Measurements from ENCODE around the gene PLXNA4.

DNA sequence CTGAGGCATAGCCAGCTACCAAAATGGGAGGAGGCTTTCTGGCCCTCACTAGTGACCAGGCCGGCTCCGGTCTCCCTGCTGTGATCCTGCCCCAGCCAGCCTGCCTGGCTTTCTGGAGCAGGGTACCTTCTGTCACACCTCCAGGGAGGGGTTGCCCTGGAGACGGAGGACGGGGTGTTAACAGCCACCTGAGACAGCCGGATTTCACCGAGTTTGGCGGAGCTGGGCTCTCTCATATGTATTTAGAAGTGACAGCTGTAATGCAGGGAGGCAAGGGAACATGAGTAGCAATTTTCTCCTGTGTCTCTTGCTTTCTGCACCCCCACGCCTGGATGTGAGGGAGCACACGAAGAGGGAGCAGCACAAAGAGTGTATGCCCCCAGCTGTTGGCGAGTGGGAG is 473.3 kb downstream of the PLXNA4 start:
- TF ChIP-seq CTCF (IDR thresholded peaks at IDR 0.05): no peak
- no peak for TF ChIP-seq EZH2 (IDR thresholded peaks at IDR 0.05; ENCODE audit: borderline replicate concordance, insufficient read depth, low read depth, low read length, poor library complexity, severe bottlenecking)

Data from B cell (primary cell).